Endodermal cell (in vitro differentiated cells): Measurements from ENCODE around the gene SYT1. TPM values are rescaled to one million over a fixed set of nuclear protein-coding genes. Genes with fewer than 3 reads are reported as not detected.

Source experiments
- DNase-seq: peaks from one replicate; pipeline ENCODE4 v3.0.0-alpha.2; 2017
- H3K27ac ChIP-seq: 2 replicates; pipeline ENCODE4 v1.5.1; 2013; ENCODE audit warnings: mild to moderate bottlenecking, low read depth, low read length, moderate library complexity
- H3K27me3 ChIP-seq: 2 replicates; pipeline ENCODE4 v1.6.1; 2013; ENCODE audit warnings: mild to moderate bottlenecking, low read length, moderate library complexity; ENCODE audit not compliant: insufficient read depth, control insufficient read depth, poor library complexity, severe bottlenecking
- H3K36me3 ChIP-seq: 2 replicates; pipeline ENCODE4 v1.7.0; 2013; ENCODE audit warnings: mild to moderate bottlenecking, low read length, moderate library complexity; ENCODE audit not compliant: control insufficient read depth, insufficient read depth
- H3K4me1 ChIP-seq: one replicate; pipeline ENCODE4 v1.7.0; 2013; ENCODE audit warnings: low read length; ENCODE audit not compliant: control insufficient read depth, insufficient read depth
- H3K4me3 ChIP-seq: 2 replicates; pipeline ENCODE4 v1.5.1; 2013; ENCODE audit warnings: mild to moderate bottlenecking, low read length, moderate library complexity
- H3K9ac ChIP-seq: 2 replicates; pipeline ENCODE4 v1.6.1; 2013; ENCODE audit warnings: mild to moderate bottlenecking, low read length, moderate library complexity; ENCODE audit not compliant: poor library complexity, severe bottlenecking; ENCODE audit errors: extremely low read depth
- H3K9me3 ChIP-seq: 2 replicates; pipeline ENCODE4 v1.6.1; 2013; ENCODE audit warnings: mild to moderate bottlenecking, low read length, moderate library complexity; ENCODE audit not compliant: control insufficient read depth
- H3K27ac Mint-ChIP-seq: 2 replicates; pipeline ENCODE4 v1.8.0; 2020; ENCODE audit warnings: mixed read lengths
- H3K27me3 Mint-ChIP-seq: 2 replicates; pipeline ENCODE4 v1.8.0; 2021; ENCODE audit warnings: mild to moderate bottlenecking, mixed read lengths; ENCODE audit not compliant: insufficient read depth
- H3K36me3 Mint-ChIP-seq: 2 replicates; pipeline ENCODE4 v1.8.0; 2020; ENCODE audit warnings: low read depth, mixed read lengths
- H3K4me1 Mint-ChIP-seq: 2 replicates; pipeline ENCODE4 v1.8.0; 2020; ENCODE audit warnings: mixed read lengths
- H3K4me3 Mint-ChIP-seq: 2 replicates; pipeline ENCODE4 v1.8.0; 2020; ENCODE audit warnings: mild to moderate bottlenecking, moderate library complexity, mixed read lengths
- H3K9me3 Mint-ChIP-seq: 2 replicates; pipeline ENCODE4 v1.8.0; 2020; ENCODE audit warnings: mild to moderate bottlenecking, mixed read lengths
- WGBS, 2 experiments: methylation state at CpG; one replicate each; pipeline versions ENCODE4 v1.1.5 to v1.1.7; 2013; ENCODE audit warnings: missing lambda C conversion rate in 2 of 2, mixed read lengths in 1 of 2; ENCODE audit not compliant: insufficient coverage in 1 of 2, insufficient read length in 1 of 2; 5-methylcytosine and 5-hydroxymethylcytosine counted together
- total RNA-seq, 2 donors: library from RNA; stranded (reverse); fragmentation: NEBNext Ultra II Directional in 1 of 2; extraction: Animal tissue kit (Norgen Biotek cat#: 25700) in 1 of 2; gene quantifications; 2 replicates in 1 of 2; 3 replicates in 1 of 2; pipeline ENCODE4 v1.2.1, GENCODE V29; 2021
- TF ChIP-seq, protein P1 (sequence below): fragments of 200-600 bp; sonication (generic); conservative IDR thresholded peaks from 2 replicates; pipeline ENCODE4 v1.5.0; 2021; ENCODE audit warnings: antibody characterized with exemption, mild to moderate bottlenecking

Gene SYT1
- total RNA-seq, 2 donors from 2014 or later: 6.8 to 10.7 TPM

- no peaks in the 10 kb centered on the region for H3K27me3 ChIP-seq
- Mint-ChIP-seq H3K36me3 (no peaks in the 10 kb centered on the region), H3K27ac (no peak overlapping the region), H3K4me1 (peaks cover 3% of the 10 kb centered on the region), H3K27me3 (no peaks in the 10 kb centered on the region), H3K9me3 (no peaks in the 10 kb centered on the region), H3K4me3 (no peak overlapping the region)
- TF ChIP-seq, protein P1, sequence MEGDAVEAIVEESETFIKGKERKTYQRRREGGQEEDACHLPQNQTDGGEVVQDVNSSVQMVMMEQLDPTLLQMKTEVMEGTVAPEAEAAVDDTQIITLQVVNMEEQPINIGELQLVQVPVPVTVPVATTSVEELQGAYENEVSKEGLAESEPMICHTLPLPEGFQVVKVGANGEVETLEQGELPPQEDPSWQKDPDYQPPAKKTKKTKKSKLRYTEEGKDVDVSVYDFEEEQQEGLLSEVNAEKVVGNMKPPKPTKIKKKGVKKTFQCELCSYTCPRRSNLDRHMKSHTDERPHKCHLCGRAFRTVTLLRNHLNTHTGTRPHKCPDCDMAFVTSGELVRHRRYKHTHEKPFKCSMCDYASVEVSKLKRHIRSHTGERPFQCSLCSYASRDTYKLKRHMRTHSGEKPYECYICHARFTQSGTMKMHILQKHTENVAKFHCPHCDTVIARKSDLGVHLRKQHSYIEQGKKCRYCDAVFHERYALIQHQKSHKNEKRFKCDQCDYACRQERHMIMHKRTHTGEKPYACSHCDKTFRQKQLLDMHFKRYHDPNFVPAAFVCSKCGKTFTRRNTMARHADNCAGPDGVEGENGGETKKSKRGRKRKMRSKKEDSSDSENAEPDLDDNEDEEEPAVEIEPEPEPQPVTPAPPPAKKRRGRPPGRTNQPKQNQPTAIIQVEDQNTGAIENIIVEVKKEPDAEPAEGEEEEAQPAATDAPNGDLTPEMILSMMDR: no peak
- 86 to 100% methylated on average over 1 of the region's 1 CpG for WGBS, 2 experiments
- H3K9me3 ChIP-seq: no peaks in the 10 kb centered on the region
- no peak overlapping the region for H3K4me3 ChIP-seq
- DNase-seq: no peak
- no peak overlapping the region for H3K9ac ChIP-seq
- no peaks in the 10 kb centered on the region for H3K4me1 ChIP-seq
- no peak overlapping the region for H3K27ac ChIP-seq
- H3K36me3 ChIP-seq: no peaks in the 10 kb centered on the region
Measured at GRCh38 chr12:79140711-79141110, 276.1 kb downstream of the SYT1 start.

DNA sequence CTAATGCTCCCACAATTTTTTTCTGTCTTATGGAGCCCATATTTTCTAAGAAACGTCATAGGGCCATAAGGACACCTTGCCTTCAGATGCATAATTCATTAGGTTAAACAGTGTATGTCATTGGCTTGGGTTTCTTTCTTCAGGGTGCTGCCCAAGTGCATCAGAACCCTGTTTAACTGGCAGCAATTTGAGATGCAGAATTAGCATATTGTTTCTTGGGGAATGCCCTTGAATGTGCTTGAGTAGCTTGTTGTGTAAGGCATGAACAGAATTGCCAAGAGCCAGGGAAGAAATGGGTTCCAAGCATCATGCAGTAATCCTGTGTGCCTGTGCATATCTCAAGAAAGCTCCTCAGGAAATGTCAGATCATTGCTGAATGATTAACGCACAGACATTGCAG lies 277.2 kb downstream of the SYT1 start:
- Histone ChIP-seq H3K27me3 (no peaks in the 10 kb centered on the region), H3K4me3 (no peak overlapping the region), H3K36me3 (no peaks in the 10 kb centered on the region), H3K4me1 (no peaks in the 10 kb centered on the region), H3K9me3 (no peaks in the 10 kb centered on the region), H3K9ac (no peak overlapping the region), H3K27ac (no peak overlapping the region)
- no peak overlapping the region for H3K4me3 Mint-ChIP-seq
- no peaks in the 10 kb centered on the region for H3K9me3 Mint-ChIP-seq
- H3K4me1 Mint-ChIP-seq: peaks cover 3% of the 10 kb centered on the region
- H3K27ac Mint-ChIP-seq: no peak overlapping the region
- DNase-seq: no peak
- H3K27me3 Mint-ChIP-seq: no peaks in the 10 kb centered on the region
- TF ChIP-seq, protein P1: no peak
- WGBS, 2 experiments: 95% methylated on average over 2 of the region's 2 CpGs; no CpG with 5 or more reads in 1 of the 2 experiments
- peaks cover 3% of the 10 kb centered on the region for H3K36me3 Mint-ChIP-seq

- no peaks in the 10 kb centered on the region for H3K27me3 ChIP-seq
- no peak overlapping the region for H3K4me3 ChIP-seq
- no peaks in the 10 kb centered on the region for H3K9me3 Mint-ChIP-seq
- no peak for DNase-seq
- WGBS, 2 experiments: 89% methylated on average over 2 of the region's 2 CpGs; no CpG with 5 or more reads in 1 of the 2 experiments
- H3K27ac ChIP-seq: no peak overlapping the region
- H3K4me3 Mint-ChIP-seq: no peak overlapping the region
- H3K27me3 Mint-ChIP-seq: no peaks in the 10 kb centered on the region
- H3K4me1 ChIP-seq: no peaks in the 10 kb centered on the region
- no peak overlapping the region for H3K27ac Mint-ChIP-seq
- H3K9me3 ChIP-seq: no peaks in the 10 kb centered on the region
- H3K36me3 Mint-ChIP-seq: peaks cover 3% of the 10 kb centered on the region
- H3K4me1 Mint-ChIP-seq: peaks cover 3% of the 10 kb centered on the region
- TF ChIP-seq, protein P1: no peak
- no peaks in the 10 kb centered on the region for H3K36me3 ChIP-seq
- no peak overlapping the region for H3K9ac ChIP-seq
Measured at GRCh38 chr12:79143803-79144202, 279.2 kb downstream of the SYT1 start.
